HCT116 (cell line): ENCODE data around the gene PAK1.

Experiments used
- CTCF ChIP-seq, 3 experiments: fragments of 200-600 bp in 1 of 3; sonication (generic) in 1 of 3; IDR thresholded peaks in 2 of 3; conservative IDR thresholded peaks in 1 of 3; 2 replicates each; pipeline ENCODE4 v1.5.1; 2012 to 2017; ENCODE audit warnings: low read depth in 2 of 3, low read length in 2 of 3, antibody characterized with exemption in 1 of 3, borderline replicate concordance in 1 of 3, control low read depth in 1 of 3, mild to moderate bottlenecking in 1 of 3, mixed read lengths in 1 of 3, mixed run types in 1 of 3, moderate library complexity in 1 of 3; ENCODE audit not compliant: insufficient read depth in 1 of 3
- EGR1 ChIP-seq: IDR thresholded peaks from 2 replicates; pipeline ENCODE4 v1.6.1; 2012; ENCODE audit warnings: low read depth
- EZH2 ChIP-seq: fragments of 200-600 bp; sonication (generic); IDR thresholded peaks from 2 replicates; pipeline ENCODE4 v1.6.1; 2017; ENCODE audit warnings: antibody characterized with exemption, mixed run types
- POLR2A ChIP-seq: IDR thresholded peaks from 2 replicates; pipeline ENCODE4 v1.7.0; 2011; ENCODE audit warnings: borderline replicate concordance; ENCODE audit not compliant: insufficient read depth, insufficient read length; ENCODE audit errors: extremely low read depth
- POLR2AphosphoS5 ChIP-seq: IDR thresholded peaks from 2 replicates; pipeline ENCODE4 v1.6.1; 2011; ENCODE audit warnings: mild to moderate bottlenecking, low read depth, low read length, moderate library complexity
- RAD21 ChIP-seq: IDR thresholded peaks from 2 replicates; pipeline ENCODE4 v1.6.1; 2012; ENCODE audit warnings: low read depth, mild to moderate bottlenecking
- SIN3A ChIP-seq: IDR thresholded peaks from 2 replicates; pipeline ENCODE4 v1.6.1; 2012; ENCODE audit warnings: low read depth
- SP1 ChIP-seq: IDR thresholded peaks from 2 replicates; pipeline ENCODE4 v1.6.1; 2012; ENCODE audit warnings: low read depth
- TCF7L2 ChIP-seq: IDR thresholded peaks from 2 replicates; pipeline ENCODE4 v1.7.0; 2011; ENCODE audit warnings: borderline replicate concordance, inconsistent platforms; ENCODE audit not compliant: insufficient read depth, insufficient read length; ENCODE audit errors: extremely low read depth
- YY1 ChIP-seq: IDR thresholded peaks from 2 replicates; pipeline ENCODE4 v1.6.1; 2011; ENCODE audit warnings: low read length, low read depth, moderate library complexity, mild to moderate bottlenecking; ENCODE audit not compliant: insufficient replicate concordance; ENCODE audit errors: extremely low read depth
- ZNF274 ChIP-seq: fragments of 200-500 bp; sonication (Bioruptor generic); IDR thresholded peaks from 2 replicates; pipeline ENCODE4 v1.6.1; 2014; ENCODE audit warnings: mild to moderate bottlenecking, low read depth, low read length, inconsistent platforms
- TF ChIP-seq, protein P1 (sequence below): IDR thresholded peaks from 2 replicates; pipeline ENCODE4 v1.6.1; 2012
- TF ChIP-seq, protein P2 (sequence below): IDR thresholded peaks from 2 replicates; pipeline ENCODE4 v1.6.1; 2012; ENCODE audit warnings: low read depth

DNA sequence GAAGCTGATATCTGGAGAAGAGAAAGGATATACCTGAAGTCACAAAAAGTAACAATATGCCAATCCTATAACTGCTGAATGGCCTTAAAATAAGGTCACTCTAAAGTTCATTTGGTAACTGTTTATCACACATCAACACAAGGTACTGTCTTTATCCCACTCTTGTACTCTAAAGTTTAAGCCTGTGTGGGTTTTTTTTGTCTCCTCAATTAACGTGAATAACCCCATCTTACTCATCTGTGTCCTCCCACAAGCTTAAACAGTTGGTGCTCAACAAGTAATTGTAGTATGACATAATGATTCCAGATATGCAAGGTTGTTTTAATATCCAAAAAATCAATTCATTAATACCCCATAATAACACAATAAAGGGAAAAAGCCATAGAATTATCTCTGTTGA lies 42.1 kb downstream of the PAK1 start:
- TF ChIP-seq YY1 (no peak), CTCF (IDR thresholded peaks at IDR 0.05 in 2 of 3, conservative IDR thresholded peaks at IDR 0.05 in 1 of 3; ENCODE audit: borderline replicate concordance in 1 of 3, insufficient read depth in 1 of 3, low read depth in 2 of 3, low read length in 2 of 3) (no peak), EGR1 (no peak), POLR2A (no peak), ZNF274 (no peak), EZH2 (no peak), POLR2AphosphoS5 (no peak), SIN3A (no peak), RAD21 (no peak), SP1 (no peak), TCF7L2 (no peak)
- TF ChIP-seq, protein P1, sequence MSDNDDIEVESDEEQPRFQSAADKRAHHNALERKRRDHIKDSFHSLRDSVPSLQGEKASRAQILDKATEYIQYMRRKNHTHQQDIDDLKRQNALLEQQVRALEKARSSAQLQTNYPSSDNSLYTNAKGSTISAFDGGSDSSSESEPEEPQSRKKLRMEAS, result no peak
- TF ChIP-seq, protein P2, sequence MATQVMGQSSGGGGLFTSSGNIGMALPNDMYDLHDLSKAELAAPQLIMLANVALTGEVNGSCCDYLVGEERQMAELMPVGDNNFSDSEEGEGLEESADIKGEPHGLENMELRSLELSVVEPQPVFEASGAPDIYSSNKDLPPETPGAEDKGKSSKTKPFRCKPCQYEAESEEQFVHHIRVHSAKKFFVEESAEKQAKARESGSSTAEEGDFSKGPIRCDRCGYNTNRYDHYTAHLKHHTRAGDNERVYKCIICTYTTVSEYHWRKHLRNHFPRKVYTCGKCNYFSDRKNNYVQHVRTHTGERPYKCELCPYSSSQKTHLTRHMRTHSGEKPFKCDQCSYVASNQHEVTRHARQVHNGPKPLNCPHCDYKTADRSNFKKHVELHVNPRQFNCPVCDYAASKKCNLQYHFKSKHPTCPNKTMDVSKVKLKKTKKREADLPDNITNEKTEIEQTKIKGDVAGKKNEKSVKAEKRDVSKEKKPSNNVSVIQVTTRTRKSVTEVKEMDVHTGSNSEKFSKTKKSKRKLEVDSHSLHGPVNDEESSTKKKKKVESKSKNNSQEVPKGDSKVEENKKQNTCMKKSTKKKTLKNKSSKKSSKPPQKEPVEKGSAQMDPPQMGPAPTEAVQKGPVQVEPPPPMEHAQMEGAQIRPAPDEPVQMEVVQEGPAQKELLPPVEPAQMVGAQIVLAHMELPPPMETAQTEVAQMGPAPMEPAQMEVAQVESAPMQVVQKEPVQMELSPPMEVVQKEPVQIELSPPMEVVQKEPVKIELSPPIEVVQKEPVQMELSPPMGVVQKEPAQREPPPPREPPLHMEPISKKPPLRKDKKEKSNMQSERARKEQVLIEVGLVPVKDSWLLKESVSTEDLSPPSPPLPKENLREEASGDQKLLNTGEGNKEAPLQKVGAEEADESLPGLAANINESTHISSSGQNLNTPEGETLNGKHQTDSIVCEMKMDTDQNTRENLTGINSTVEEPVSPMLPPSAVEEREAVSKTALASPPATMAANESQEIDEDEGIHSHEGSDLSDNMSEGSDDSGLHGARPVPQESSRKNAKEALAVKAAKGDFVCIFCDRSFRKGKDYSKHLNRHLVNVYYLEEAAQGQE, result no peak
